GM04504 (cell line): ENCODE measurements around the gene TEX10.

Experiments
- DNase-seq: peaks from one replicate; pipeline ENCODE4 v3.0.0-alpha.2; 2012; ENCODE audit warnings: low read depth

Gene TEX10

GRCh38 chr9:100284247-100284646, 68.5 kb downstream of the TEX10 start:
- DNase-seq, result no peak

GRCh38 chr9:100282388-100282719, 70.4 kb downstream of the TEX10 start:
- DNase-seq, result no peak

- no peak for DNase-seq
Observed at GRCh38 chr9:100281676-100282387, 70.9 kb downstream of the TEX10 start.

- no peak for DNase-seq
Observed at GRCh38 chr9:100281066-100281465, 71.7 kb downstream of the TEX10 start.

DNA sequence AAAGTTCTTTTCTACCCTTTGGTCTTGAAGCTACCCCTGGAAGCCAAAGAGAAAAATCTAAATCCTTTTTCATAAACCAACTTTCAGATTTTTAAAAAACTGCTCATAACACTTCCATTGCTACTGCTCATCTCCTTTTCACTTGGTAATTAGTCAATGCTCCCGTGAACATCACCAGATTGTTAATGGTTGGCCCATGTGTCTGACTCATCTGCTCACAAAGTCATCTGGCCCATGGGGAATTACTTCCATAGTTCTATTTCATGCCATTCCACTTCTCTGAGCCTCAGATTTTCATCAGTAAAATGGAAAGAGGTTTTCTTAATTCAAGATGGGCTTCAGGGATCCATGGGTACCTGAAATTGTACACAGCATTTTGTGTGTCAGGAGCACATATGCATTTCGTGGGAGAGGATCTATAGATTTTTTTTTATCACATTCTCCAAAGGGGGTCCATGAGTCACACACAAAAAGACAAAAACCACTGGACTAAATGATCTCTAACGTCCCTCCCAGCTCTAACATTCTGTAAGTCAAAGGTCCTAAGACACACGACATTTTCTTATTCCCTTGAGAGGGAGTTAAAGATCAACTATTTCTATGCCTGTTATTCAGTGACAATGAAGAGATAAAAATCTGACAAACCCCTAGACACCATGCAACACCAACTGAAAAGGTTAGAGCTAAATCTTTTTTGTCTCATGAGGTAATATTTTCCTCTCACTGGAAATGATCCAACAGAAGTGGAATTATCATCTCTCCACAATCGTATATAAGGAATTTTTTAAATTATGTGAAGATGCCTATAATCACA, 75.4 kb downstream of the TEX10 start:
- DNase-seq, result peak; percentile 56

DNA sequence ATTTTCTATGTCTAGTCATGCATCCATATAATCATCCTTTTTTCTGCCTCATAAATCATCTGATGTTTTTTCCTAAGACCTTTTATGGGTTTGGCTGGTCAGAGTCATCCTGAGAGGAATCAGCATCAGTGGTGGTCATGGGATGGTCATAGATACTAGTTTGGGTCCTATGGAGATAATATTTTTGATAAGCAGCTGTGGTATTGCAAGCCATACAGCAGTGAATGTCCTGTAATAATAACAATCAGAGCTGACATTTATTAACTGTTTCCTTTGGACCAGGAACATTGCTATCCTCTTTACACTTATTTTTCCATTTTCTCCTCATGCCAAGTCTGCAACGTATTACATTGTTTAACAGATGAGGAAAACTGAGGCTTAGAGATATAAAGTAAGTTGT, 83.1 kb downstream of the TEX10 start:
- no peak for DNase-seq

DNA sequence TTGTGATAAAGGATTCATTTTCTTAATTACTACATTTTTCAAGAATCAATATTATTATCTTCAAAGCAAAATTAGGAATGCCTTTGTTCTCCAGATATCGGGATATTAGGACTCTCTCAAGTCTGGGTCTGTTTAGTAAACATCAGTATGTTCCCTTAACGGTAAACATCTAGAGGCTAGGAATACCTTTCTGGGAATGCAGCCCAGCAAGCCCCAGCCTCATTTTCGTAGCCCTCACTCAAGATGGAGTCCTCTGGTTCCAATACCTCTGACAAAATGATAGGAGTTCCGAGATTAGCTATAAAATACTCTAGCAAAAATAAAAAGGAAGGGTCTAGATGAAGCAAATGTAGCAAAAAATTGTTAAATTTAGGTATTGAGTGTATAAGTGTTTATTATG, 84.5 kb downstream of the TEX10 start:
- no peak for DNase-seq

DNA sequence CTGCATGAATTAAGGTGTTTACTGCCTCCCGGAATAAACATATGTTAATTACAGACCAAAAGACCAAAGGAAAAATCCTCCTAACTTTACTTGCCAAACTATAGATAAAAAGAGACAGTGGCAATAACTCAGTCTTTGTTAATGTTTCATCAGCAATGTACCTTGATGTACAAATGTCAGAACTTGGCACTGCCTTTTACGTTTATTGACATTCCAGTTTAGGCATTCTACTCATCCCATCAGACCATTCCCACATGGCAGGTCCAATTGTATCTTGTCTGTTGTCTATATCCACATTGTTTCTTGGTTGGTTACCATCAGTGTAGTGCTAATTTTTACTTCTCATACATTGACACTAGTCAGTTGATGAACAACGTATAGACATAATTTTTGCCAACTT, 85.5 kb downstream of the TEX10 start:
- DNase-seq, result no peak
